Measurements from ENCODE around the gene SLC39A5. TPM values are rescaled to one million over a fixed set of nuclear protein-coding genes. Genes with fewer than 3 reads are reported as not detected.

Gene SLC39A5
- polyA plus RNA-seq, 1 of the 3 experiments (the other 2 are of a cell fraction), result 0.12 TPM

DNA sequence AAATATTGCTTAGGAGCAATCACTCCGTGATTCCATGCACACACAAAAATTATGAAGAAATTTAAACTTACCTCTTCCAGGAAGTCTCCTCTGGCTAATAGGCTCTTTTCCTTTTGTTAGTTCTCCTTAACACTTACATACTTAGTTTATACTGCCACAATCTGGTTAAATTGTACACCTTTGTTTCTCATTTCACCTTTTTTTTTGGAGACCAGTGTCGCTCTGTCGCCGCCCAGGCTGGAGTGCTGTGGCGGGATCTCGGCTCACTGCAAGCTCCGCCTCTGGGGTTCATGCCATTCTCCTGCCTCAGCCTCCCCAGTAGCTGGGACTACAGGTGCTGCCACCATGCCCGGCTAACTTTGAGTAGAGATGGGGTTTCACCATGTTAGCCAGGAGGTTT lies 30.5 kb downstream of the SLC39A5 start (continued):
- TF ChIP-seq, protein P1, sequence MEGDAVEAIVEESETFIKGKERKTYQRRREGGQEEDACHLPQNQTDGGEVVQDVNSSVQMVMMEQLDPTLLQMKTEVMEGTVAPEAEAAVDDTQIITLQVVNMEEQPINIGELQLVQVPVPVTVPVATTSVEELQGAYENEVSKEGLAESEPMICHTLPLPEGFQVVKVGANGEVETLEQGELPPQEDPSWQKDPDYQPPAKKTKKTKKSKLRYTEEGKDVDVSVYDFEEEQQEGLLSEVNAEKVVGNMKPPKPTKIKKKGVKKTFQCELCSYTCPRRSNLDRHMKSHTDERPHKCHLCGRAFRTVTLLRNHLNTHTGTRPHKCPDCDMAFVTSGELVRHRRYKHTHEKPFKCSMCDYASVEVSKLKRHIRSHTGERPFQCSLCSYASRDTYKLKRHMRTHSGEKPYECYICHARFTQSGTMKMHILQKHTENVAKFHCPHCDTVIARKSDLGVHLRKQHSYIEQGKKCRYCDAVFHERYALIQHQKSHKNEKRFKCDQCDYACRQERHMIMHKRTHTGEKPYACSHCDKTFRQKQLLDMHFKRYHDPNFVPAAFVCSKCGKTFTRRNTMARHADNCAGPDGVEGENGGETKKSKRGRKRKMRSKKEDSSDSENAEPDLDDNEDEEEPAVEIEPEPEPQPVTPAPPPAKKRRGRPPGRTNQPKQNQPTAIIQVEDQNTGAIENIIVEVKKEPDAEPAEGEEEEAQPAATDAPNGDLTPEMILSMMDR (IDR thresholded peaks at IDR 0.05), result no peak

DNA sequence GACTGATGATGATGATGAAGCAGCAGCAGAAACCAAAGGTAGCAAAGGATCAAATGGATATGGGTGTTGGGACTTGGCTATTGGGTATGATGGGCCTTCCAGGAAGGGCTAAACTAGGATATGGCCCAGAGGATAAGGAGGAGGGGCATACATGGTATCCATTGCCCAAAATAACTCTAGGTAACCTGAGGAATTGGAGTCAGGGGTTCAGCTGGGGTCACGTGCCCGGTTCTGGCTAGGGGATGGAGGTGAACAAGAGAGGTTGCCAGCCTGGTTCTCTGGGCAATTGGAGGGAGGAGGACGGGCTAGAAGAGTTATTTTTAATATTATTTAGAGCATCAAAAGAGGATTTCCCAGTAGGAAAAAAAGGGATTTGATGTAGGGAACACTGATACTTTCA lies 31.1 kb downstream of the SLC39A5 start:
- Histone ChIP-seq H3K27ac (ENCODE audit: low read depth in 2 of 2, low read length in 1 of 2) (peak overlapping the region in 1 of 2 experiments; percentile 66; a peak in 1 of 4 replicates), H2AFZ (ENCODE audit: low read depth) (no peak overlapping the region), H3K79me2 (ENCODE audit: insufficient read depth) (peaks cover 23% of the 10 kb centered on the region), H3K9me3 (no peaks in the 10 kb centered on the region), H4K20me1 (ENCODE audit: insufficient read depth) (peaks cover 11% of the 10 kb centered on the region), H3K9me2 (no peaks in the 10 kb centered on the region), H3F3A (replicated peaks; ENCODE audit: insufficient read depth) (peaks cover 39% of the 10 kb centered on the region), H3K36me3 (replicated peaks in 1 of 2; ENCODE audit: control insufficient read depth in 1 of 2, insufficient read depth in 2 of 2, low read length in 1 of 2) (peaks cover 3 to 5% of the 10 kb centered on the region in 2 experiments), H3K27me3 (ENCODE audit: insufficient read depth) (no peaks in the 10 kb centered on the region), H3K4me1 (ENCODE audit: control insufficient read depth in 1 of 2, insufficient read depth in 2 of 2, low read depth in 1 of 2, low read length in 1 of 2) (peaks cover 15 to 19% of the 10 kb centered on the region in 2 experiments), H3K4me2 (no peak overlapping the region), H3K4me3 (ENCODE audit: low read depth in 2 of 2, low read length in 1 of 2) (no peak overlapping the region), H3K9ac (no peak overlapping the region)
- CTCF ChIA-PET, result interaction anchor here (2.0 to 2.1 kb wide), 2 partner anchors 9 to 15 kb away, joined by 5 to 6 read pairs; no protein-coding TSS in a partner anchor
- no peak for DNase-seq
- WGBS (ENCODE audit: low lambda C conversion rate), result 85% methylated on average over 3 of the region's 3 CpGs
- POLR2A ChIA-PET, result no interaction called here
- TF ChIP-seq SMC3 (IDR thresholded peaks at IDR 0.05; ENCODE audit: low read depth, low read length) (no peak), RXRA (IDR thresholded peaks at IDR 0.05; ENCODE audit: borderline replicate concordance, low read depth) (no peak), FOSL2 (IDR thresholded peaks at IDR 0.05; ENCODE audit: borderline replicate concordance, low read depth) (no peak), EZH2phosphoT487 (IDR thresholded peaks at IDR 0.05; ENCODE audit: borderline replicate concordance, low read depth) (no peak), CHD2 (IDR thresholded peaks at IDR 0.05; ENCODE audit: low read length, partially characterized antibody) (no peak), POLR2AphosphoS5 (IDR thresholded peaks at IDR 0.05; ENCODE audit: low read depth, low read length) (no peak), TCF12 (IDR thresholded peaks at IDR 0.05) (no peak)
- TF ChIP-seq, protein P2, sequence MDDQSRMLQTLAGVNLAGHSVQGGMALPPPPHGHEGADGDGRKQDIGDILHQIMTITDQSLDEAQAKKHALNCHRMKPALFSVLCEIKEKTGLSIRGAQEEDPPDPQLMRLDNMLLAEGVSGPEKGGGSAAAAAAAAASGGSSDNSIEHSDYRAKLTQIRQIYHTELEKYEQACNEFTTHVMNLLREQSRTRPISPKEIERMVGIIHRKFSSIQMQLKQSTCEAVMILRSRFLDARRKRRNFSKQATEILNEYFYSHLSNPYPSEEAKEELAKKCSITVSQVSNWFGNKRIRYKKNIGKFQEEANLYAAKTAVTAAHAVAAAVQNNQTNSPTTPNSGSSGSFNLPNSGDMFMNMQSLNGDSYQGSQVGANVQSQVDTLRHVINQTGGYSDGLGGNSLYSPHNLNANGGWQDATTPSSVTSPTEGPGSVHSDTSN (IDR thresholded peaks at IDR 0.05), result no peak
- TF ChIP-seq, protein P3, sequence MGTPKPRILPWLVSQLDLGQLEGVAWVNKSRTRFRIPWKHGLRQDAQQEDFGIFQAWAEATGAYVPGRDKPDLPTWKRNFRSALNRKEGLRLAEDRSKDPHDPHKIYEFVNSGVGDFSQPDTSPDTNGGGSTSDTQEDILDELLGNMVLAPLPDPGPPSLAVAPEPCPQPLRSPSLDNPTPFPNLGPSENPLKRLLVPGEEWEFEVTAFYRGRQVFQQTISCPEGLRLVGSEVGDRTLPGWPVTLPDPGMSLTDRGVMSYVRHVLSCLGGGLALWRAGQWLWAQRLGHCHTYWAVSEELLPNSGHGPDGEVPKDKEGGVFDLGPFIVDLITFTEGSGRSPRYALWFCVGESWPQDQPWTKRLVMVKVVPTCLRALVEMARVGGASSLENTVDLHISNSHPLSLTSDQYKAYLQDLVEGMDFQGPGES (IDR thresholded peaks at IDR 0.05; ENCODE audit: low read depth, low read length), result no peak
